DMS114 treated with DMSO at 0.1 percent for 48 hours (cell line): ENCODE results near the gene MROH2A.
A peak's percentile ranks its signal among the peaks of the same experiment; 100 is the strongest.

Experiments used
- DNase-seq: peaks from one replicate; lab custom pipeline; 2025; ENCODE audit not compliant: unreplicated experiment; lab: John Stamatoyannopoulos, UW

MROH2A gene

GRCh38 chr2:233817995-233818638 lies 40.0 kb downstream of the MROH2A start:
- DNase-seq = no peak

DNA sequence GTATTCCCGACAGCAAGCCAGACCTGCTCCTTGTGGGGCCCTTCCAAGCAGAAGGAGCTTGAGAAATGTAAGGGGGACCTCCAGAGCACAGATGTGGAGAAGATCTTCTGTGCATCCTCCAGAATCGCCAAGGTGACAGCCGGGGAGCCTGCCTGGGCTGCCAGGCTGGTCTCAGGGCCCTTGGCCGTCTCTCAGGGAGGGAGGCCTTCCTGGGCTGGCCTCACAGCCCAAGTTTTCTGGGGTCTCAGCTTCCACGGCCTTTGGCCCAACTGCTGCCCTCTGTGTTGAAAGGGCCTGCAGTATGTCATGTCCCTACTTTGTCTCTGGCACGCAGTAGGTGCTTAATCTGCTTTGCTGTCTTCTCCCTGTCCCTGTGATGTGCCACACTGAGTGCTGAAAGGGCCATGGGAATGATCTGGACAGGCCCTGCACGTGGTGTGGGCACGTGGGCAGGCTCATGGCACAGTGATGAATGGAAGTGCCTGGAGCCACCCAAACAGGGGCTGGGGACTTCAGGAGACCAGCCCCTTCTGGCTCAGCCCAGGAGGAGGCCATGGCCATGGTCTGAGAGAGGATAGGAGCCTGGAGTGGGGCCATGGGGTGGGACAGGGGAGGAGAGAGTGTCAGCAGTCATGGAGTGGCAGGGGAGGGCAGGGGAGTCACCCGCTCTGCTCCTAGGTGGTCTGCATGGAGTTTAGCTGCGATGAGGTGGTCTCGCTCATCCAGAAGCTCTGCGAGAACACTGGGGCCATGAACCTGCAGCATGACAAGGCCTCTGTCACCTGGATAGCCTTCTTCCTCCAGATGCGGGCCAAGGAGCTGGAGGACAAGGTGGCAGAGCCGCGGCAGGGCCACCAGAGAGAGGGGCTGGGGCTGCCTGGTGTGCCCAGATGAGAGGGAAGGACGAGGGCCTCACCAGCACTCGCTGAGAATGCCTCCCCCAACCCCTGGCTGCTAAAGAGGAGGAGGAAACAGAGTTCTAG lies 40.8 kb downstream of the MROH2A start:
- DNase-seq = no peak

- DNase-seq = no peak
Measured at GRCh38 chr2:233819884-233820773, 42.0 kb downstream of the MROH2A start.

DNA sequence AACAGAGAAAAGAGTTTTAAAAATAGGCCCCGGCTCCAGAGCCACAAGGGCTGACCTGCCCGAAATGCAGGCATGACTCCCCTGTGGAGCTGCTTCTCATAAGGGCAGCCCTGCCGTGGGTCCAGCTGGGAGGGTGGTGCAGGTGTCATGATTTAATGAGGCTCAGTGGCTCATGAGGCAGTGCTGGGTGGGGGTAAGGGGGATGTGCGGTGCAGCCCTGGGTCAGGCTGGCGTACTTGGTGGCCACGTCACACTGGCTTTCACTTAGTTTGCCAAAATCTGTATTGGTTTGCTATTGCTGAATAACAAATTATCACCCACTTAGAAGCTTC lies 42.6 kb downstream of the MROH2A start:
- DNase-seq = no peak

DNA sequence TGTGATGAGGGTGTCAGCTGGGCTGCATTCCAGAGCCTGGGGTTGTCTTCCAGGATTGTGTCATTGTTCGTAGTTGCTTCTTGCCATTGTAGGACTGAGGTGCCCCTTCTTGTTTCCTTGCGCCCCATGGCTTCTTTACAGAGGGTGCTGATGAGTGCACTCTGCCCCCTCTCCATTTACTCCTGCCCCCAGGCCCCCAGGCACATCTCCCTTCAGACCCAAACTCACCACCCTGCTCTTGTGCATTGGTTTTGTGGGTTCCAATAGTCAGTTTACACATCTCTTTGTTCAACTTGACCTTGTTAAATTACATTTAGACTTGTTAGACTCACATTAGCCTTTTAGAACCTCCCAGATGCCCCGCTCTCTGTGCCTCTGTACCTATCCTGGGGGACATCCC lies 43.1 kb downstream of the MROH2A start:
- DNase-seq = no peak

DNA sequence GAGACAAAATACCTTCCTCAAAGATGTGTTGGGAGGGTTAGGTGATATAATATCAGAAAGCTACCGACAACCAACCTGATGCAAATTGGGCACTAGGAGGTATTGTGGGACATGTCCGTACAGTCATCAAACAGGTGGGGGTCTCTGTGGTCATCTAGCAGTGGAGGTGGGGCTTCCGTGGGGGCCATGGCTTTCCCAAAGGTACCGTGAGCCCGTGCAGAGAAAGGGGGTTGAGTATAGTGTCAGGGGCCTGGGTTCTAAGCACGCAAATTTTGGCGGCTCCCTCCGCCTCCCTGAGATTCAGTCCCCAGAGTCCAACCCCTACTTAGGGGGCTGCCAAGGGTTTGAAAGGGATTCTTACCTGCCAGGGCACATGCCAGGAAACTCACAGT lies 43.6 kb downstream of the MROH2A start:
- DNase-seq = no peak

DNA sequence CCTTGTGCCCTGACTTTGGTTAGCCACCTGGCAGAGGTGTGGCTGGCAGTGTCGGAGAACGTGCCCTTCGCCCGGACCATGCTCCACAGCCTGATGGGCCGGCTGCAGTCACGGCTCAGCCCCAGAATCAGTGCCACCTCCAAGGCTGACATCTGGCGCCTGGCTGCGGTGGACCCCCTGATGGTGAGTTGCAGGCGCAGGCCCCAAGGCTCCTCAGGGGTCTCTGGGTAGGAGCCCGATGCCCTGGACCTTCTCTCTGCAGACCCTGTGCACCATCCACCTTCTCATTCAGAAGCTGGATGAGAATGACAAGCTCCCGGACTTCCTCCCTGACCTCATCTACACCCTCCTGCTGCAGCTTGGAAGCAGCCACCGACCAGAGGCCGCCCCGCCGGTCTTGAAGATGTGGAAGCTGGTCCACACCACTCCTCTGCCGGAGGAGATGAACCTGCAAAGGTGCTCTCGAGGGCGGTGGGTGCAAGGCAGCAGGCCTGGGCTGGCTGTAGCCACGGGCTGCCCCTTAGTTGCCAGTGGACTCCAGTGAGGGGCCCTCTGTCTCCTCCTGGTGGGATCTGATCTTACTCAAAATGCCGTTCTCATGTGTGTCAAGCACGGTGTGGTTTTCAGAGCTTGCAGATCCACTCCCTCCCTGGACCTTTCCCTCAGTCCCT lies 44.1 kb downstream of the MROH2A start:
- no peak for DNase-seq

- no peak for DNase-seq
Measured at GRCh38 chr2:233822781-233823730, 44.9 kb downstream of the MROH2A start.

DNA sequence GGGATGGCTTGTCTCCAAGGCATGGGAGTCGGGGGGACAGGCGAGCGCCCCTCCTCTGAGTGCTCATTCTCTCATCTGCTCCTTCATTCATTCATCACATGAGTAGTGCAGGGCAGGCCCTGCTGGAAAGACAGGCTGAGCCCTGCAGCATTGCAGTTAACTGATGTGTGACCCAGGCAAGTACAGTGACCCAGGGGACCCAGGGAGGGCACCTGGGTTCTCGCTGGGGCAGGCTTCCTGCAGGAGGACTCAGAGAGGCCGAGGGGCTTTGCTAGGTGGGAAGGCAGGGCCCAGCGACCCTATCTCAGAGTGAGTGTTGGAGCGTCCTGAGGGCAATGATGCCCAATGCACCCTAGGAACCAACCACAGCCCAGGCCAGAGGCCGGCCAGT lies 45.6 kb downstream of the MROH2A start:
- DNase-seq = no peak

GRCh38 chr2:233824373-233824772 lies 46.2 kb downstream of the MROH2A start:
- DNase-seq = no peak

DNA sequence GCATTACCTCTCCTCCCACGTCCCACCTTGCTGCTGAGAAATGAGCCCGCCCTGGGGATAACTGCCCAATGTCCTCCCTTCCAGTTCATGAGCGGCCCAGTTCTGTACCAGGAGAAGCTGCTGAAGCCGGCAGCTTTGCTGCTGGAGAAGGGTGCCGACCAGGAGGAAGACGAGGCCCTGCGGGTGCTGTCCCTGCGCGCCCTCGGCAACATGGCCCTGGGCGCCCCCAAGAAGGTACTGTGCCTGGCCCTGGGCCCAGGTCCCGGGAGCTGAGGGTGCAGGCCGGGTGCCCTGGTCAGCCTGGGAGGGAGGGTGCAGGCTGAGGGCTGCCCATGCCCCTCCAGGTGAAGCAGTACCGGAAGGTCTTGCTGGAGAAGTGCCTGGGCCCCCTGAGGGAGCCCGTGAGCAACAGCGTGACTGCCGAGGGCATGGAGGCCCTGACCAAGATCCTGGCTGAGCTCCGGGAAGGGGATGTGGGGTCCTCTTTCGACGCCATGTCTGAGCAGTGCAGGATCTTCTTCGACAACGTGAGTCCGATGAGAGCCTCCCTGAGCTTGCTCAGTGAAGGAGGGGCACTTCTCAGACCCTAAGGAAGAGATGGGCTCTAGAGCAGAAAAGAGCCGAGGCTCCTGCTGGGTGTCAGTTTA lies 50.5 kb downstream of the MROH2A start:
- no peak for DNase-seq

- no peak for DNase-seq
Measured at GRCh38 chr2:233829193-233830110, 51.3 kb downstream of the MROH2A start.

DNA sequence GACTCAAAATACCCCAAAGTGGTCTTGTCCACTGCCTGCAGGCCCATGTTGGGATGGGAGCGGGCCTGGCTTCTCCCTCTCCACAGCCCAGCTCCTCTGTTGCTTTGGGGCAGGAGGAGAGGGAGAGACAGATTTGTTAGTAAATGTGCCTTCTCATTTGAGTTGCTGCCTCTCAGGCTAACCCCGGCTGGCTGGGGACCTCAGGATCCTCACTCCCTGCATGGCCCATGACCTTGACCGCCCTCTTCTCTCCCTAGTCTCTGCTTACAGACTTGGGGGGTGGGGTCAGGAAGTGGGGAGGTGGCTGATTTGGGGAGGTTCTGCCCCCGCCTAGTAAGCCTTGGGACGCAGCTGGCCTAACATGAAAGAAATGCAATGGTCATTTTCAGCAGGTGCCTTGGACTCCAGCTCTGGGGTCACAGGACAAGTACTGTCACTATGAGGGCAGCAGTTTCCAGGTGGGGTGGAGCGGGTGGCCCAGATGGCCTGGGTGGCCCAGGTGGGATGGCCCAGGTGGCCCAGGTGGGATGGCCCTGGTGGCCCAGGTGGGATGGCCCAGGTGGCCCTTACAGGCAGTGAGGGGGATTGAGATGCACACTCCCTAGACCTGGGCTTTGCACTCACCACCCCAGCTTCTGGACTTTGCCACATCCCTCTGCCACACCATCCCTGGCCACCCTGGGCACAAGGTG lies 52.1 kb downstream of the MROH2A start:
- DNase-seq = no peak

GRCh38 chr2:233831011-233831721 lies 53.0 kb downstream of the MROH2A start:
- DNase-seq = no peak

GRCh38 chr2:233831861-233832260 lies 53.7 kb downstream of the MROH2A start:
- no peak for DNase-seq

DNA sequence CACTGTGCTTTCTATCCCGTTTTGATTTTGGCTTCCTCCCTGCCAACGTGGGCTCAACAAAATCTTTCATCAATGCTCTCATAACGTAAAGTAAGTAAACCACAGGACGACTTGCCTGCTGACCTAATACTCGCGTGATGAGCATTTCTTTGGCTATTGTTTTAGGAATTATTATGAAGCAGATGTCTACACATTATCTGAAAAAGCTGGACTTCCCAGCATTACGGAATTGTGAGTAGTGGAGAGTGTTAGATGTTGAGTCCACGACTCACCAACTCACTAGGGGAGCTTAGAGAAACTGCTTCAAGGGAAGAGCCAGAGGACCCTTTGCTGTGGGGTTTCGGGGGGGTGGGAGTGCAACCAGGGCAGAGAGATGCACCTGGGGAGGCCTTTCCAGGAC lies 54.3 kb downstream of the MROH2A start:
- DNase-seq = no peak

DNA sequence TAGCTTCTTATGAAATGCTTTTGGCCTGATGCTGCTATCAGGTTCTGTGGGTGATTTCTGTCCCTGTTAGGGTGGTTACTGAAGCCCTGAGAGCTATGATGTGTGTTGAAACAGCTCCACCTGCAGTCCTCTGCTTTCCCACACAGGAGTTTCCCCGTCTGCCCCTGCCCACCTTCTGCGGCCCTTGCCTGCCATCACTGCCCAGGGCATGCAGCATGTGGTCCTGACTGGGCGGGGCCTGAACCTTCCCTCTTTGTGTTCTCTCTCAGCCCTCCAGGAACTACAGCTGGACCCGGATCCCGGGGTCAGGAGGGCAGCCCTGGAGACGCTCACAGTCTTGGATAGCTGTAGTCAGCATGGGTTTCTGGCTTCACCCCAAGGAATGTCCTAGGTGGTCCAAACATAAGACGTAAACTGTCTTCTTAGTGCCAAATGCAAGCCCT lies 54.8 kb downstream of the MROH2A start:
- peak; percentile 9 for DNase-seq
